HepG2 (cell line): Measurements from ENCODE around the gene PEX11B. TPM values are rescaled to one million over a fixed set of nuclear protein-coding genes. Genes with fewer than 3 reads are reported as not detected.

Experiments used
- AGO2 ChIP-seq: fragments of 200-400 bp; formaldehyde crosslinking; optimal IDR thresholded peaks from 2 replicates; pipeline ENCODE3; 2017; ENCODE audit warnings: mild to moderate bottlenecking, low read depth, low read length, moderate library complexity
- DNMT1 ChIP-seq: sonication (generic); formaldehyde crosslinking; IDR thresholded peaks from 2 replicates; pipeline ENCODE4 v1.5.1; 2020; ENCODE audit warnings: mild to moderate bottlenecking, missing genetic modification reagents
- ELK4 ChIP-seq: sonication (generic); formaldehyde crosslinking; IDR thresholded peaks from 2 replicates; pipeline ENCODE4 v1.9.0; 2021; ENCODE audit warnings: missing genetic modification reagents, borderline replicate concordance
- HMGXB4 ChIP-seq, 2 experiments: sonication (generic) in 1 of 2; formaldehyde crosslinking in 1 of 2; IDR thresholded peaks; 2 replicates each; pipeline versions ENCODE4 v1.4.0 to v1.6.1; 2018 to 2020; ENCODE audit warnings: missing genetic modification reagents in 2 of 2, borderline replicate concordance in 1 of 2, low read depth in 1 of 2, mild to moderate bottlenecking in 1 of 2, missing biosample characterization in 1 of 2
- HOXA3 ChIP-seq: sonication (generic); formaldehyde crosslinking; IDR thresholded peaks from 2 replicates; pipeline ENCODE4 v1.5.0; 2020; ENCODE audit warnings: missing genetic modification reagents
- KDM2A ChIP-seq: sonication (generic); formaldehyde crosslinking; IDR thresholded peaks from 2 replicates; pipeline ENCODE4 v1.4.0; 2020; ENCODE audit warnings: low read depth, missing genetic modification reagents, borderline replicate concordance
- MAFG ChIP-seq: sonication (generic); formaldehyde crosslinking; IDR thresholded peaks from 2 replicates; pipeline ENCODE4 v1.5.1; 2020; ENCODE audit warnings: mild to moderate bottlenecking, missing genetic modification reagents
- MLX ChIP-seq: IDR thresholded peaks from 2 replicates; pipeline ENCODE4 v1.6.1; 2016
- MXD4 ChIP-seq: IDR thresholded peaks from 2 replicates; pipeline ENCODE4 v1.6.1; 2016; ENCODE audit warnings: mild to moderate bottlenecking, missing biosample characterization, missing genetic modification reagents
- NFYC ChIP-seq: IDR thresholded peaks from 2 replicates; pipeline ENCODE4 v1.6.1; 2016; ENCODE audit warnings: missing genetic modification reagents, missing compliant biosample characterization
- NRL ChIP-seq: sonication (generic); formaldehyde crosslinking; IDR thresholded peaks from 2 replicates; pipeline ENCODE4 v1.5.0; 2020; ENCODE audit warnings: missing genetic modification reagents, mild to moderate bottlenecking, moderate library complexity, borderline replicate concordance
- POGZ ChIP-seq: sonication (generic); formaldehyde crosslinking; IDR thresholded peaks from 2 replicates; pipeline ENCODE4 v1.4.0; 2020; ENCODE audit warnings: mild to moderate bottlenecking, missing genetic modification reagents
- SALL2 ChIP-seq: sonication (generic); formaldehyde crosslinking; IDR thresholded peaks from 2 replicates; pipeline ENCODE4 v1.8.1; 2023; ENCODE audit warnings: mild to moderate bottlenecking, missing genetic modification reagents, inconsistent platforms
- SIN3A ChIP-seq: IDR thresholded peaks from 2 replicates; pipeline ENCODE4 v1.6.1; 2011; ENCODE audit warnings: low read depth, mild to moderate bottlenecking, control low read depth, low read length, borderline replicate concordance
- SP1 ChIP-seq, 2 experiments: fragments of 450-650 bp in 1 of 2; sonication (generic) in 1 of 2; formaldehyde crosslinking in 1 of 2; IDR thresholded peaks; 2 replicates each; pipeline versions ENCODE4 v1.4.0 to v1.6.1; 2016 to 2020; ENCODE audit warnings: missing genetic modification reagents in 1 of 2
- SP2 ChIP-seq: sonication (generic); formaldehyde crosslinking; IDR thresholded peaks from 2 replicates; pipeline ENCODE4 v1.5.1; 2020; ENCODE audit warnings: mild to moderate bottlenecking, missing genetic modification reagents
- SRF ChIP-seq: IDR thresholded peaks from 2 replicates; pipeline ENCODE4 v1.6.1; 2011; ENCODE audit warnings: mild to moderate bottlenecking, low read depth, low read length, moderate library complexity
- SRY ChIP-seq: sonication (generic); formaldehyde crosslinking; IDR thresholded peaks from 2 replicates; pipeline ENCODE4 v1.8.0; 2022; ENCODE audit warnings: mild to moderate bottlenecking, missing genetic modification reagents
- TCF7 ChIP-seq: sonication (generic); IDR thresholded peaks from 2 replicates; pipeline ENCODE4 v1.6.1; 2016; ENCODE audit warnings: antibody characterized with exemption, low read depth
- TFDP2 ChIP-seq: sonication (generic); formaldehyde crosslinking; IDR thresholded peaks from 2 replicates; pipeline ENCODE4 v1.4.0; 2020; ENCODE audit warnings: missing genetic modification reagents
- ZNF101 ChIP-seq: sonication (generic); formaldehyde crosslinking; IDR thresholded peaks from 2 replicates; pipeline ENCODE4 v1.4.0; 2020; ENCODE audit warnings: mild to moderate bottlenecking, low read depth, missing genetic modification reagents, borderline replicate concordance
- ZNF549 ChIP-seq: sonication (generic); formaldehyde crosslinking; IDR thresholded peaks from 2 replicates; pipeline ENCODE4 v1.5.0; 2020; ENCODE audit warnings: missing genetic modification reagents
- ZNF724P ChIP-seq: sonication (generic); formaldehyde crosslinking; IDR thresholded peaks from 2 replicates; pipeline ENCODE4 v1.8.0; 2022; ENCODE audit warnings: missing genetic modification reagents, borderline replicate concordance
- ZNF790 ChIP-seq: sonication (generic); formaldehyde crosslinking; IDR thresholded peaks from 2 replicates; pipeline ENCODE4 v1.8.0; 2022; ENCODE audit warnings: missing genetic modification reagents, mild to moderate bottlenecking, borderline replicate concordance
- polyA plus RNA-seq, 8 experiments: library from polyadenylated mRNA; depleted of rRNA in 3 of 8; stranded (reverse) in 7 of 8; unstranded in 1 of 8; fragments of >200 nt; fragmentation: Illumina TruSeq in 4 of 8; extraction: Trizol in 4 of 8; gene quantifications; 2 replicates each; pipeline versions ENCODE4 v1.2.1 to v1.2.3, GENCODE V29; 2011 to 2016; ENCODE audit warnings: low read depth in 4 of 8, missing spikeins in 1 of 8, mixed read lengths in 1 of 8; ENCODE audit not compliant: insufficient read depth in 1 of 8
- total RNA-seq, 5 experiments: library from RNA; depleted of rRNA; stranded (reverse); fragments of >200 nt; fragmentation: Illumina TruSeq; extraction: Trizol; gene quantifications; 2 replicates each; pipeline ENCODE4 v1.2.3, GENCODE V29; 2016; ENCODE audit warnings: low read depth in 1 of 5

Gene PEX11B
- total and polyA plus RNA-seq, 2 of the 13 experiments (the other 11 are each of a cell fraction or from before 2014, with no cell fraction given), result 21.6 to 48.4 TPM

GRCh38 chr1:145957443-145958319 is 39.2 kb upstream of the PEX11B start, which contains the start of gene LIX1L (continued):
- peak; percentile 20 for TF ChIP-seq AGO2
- TF ChIP-seq SRF, result peak; percentile 86
- no peak for TF ChIP-seq MLX
- TF ChIP-seq TCF7, result no peak
- peak; percentile 52 for TF ChIP-seq HOXA3 (CRISPR knock-in tag)
- TF ChIP-seq DNMT1 (CRISPR knock-in tag), result 0 out of 2 replicates have a peak, but pooled peaks have one; percentile 37
- peak; percentile 71; the same call in 1 of the 2 replicates for TF ChIP-seq SALL2 (CRISPR knock-in tag)
- no peak for TF ChIP-seq ZNF549 (CRISPR knock-in tag)
- TF ChIP-seq ZNF724P (CRISPR knock-in tag), result 0 out of 2 replicates have a peak, but pooled peaks have one; percentile 42
- 0 out of 2 replicates have a peak, but pooled peaks have one; percentile 16 for TF ChIP-seq MXD4 (CRISPR knock-in tag)
- TF ChIP-seq SRY (CRISPR knock-in tag), result peak; percentile 73; the same call in 1 of the 2 replicates
- peak; percentile 51; the same call in 1 of the 2 replicates for TF ChIP-seq POGZ (CRISPR knock-in tag)
- TF ChIP-seq ZNF790 (CRISPR knock-in tag), result no peak
- TF ChIP-seq KDM2A (CRISPR knock-in tag), result 0 out of 2 replicates have a peak, but pooled peaks have one; percentile 61
- no peak for TF ChIP-seq SP1 (IDR thresholded peaks at IDR 0.05)
- peak; percentile 47; the same call in 1 of the 2 replicates for TF ChIP-seq SP1 (CRISPR knock-in tag; IDR thresholded peaks at IDR 0.05)
- TF ChIP-seq TFDP2 (CRISPR knock-in tag), result peak; percentile 22; the same call in 1 of the 2 replicates
- 0 out of 2 replicates have a peak, but pooled peaks have one; percentile 66 for TF ChIP-seq NRL (CRISPR knock-in tag)
- TF ChIP-seq SP2 (CRISPR knock-in tag), result peak; percentile 87
- TF ChIP-seq NFYC (CRISPR knock-in tag), result peak; percentile 81
- TF ChIP-seq SIN3A, result peak; percentile 44; the same call in 1 of the 2 replicates
- no peak for TF ChIP-seq ZNF101 (CRISPR knock-in tag)
- 0 out of 4 replicates have a peak, but pooled peaks have one; percentile 40 to 44 for TF ChIP-seq HMGXB4 (CRISPR knock-in tag; IDR thresholded peaks at IDR 0.05; ENCODE audit: borderline replicate concordance in 1 of 2, low read depth in 1 of 2)
- TF ChIP-seq ELK4 (CRISPR knock-in tag), result 0 out of 2 replicates have a peak, but pooled peaks have one; percentile 16
- TF ChIP-seq MAFG (CRISPR knock-in tag), result no peak
